ENCODE data around the gene CRIP3. TPM values are rescaled to one million over a fixed set of nuclear protein-coding genes. Genes with fewer than 3 reads are reported as not detected.

CRIP3 gene
- total and polyA plus RNA-seq, 2 of the 13 experiments (the other 11 are each of a cell fraction or from before 2014, with no cell fraction given): 6.3 to 9.3 TPM

DNA sequence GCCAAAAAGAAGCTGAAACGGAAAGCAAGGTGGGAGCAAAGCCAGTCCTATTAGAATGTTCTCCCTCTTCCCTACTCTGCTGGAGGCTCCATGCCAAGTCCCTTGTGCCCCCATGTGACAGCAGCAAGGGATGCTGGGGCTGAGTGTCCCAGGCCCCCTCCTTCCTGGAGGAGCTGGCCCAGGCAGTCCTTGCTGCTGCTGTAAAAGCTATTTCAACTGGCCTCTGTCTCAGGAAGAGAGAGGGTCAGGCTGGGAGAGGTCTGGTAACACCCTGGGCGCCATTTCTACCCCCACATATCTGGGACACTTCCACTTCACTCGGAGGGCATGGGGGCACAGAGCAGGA is 40.3 kb downstream of the CRIP3 start (continued):
- TF ChIP-seq, protein P1, sequence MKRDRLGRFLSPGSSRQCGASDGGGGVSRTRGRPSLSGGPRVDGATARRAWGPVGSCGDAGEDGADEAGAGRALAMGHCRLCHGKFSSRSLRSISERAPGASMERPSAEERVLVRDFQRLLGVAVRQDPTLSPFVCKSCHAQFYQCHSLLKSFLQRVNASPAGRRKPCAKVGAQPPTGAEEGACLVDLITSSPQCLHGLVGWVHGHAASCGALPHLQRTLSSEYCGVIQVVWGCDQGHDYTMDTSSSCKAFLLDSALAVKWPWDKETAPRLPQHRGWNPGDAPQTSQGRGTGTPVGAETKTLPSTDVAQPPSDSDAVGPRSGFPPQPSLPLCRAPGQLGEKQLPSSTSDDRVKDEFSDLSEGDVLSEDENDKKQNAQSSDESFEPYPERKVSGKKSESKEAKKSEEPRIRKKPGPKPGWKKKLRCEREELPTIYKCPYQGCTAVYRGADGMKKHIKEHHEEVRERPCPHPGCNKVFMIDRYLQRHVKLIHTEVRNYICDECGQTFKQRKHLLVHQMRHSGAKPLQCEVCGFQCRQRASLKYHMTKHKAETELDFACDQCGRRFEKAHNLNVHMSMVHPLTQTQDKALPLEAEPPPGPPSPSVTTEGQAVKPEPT (CRISPR knock-in tag; IDR thresholded peaks at IDR 0.05; ENCODE audit: low read depth): no peak
- TF ChIP-seq ZBTB8A (CRISPR knock-in tag; IDR thresholded peaks at IDR 0.05; ENCODE audit: borderline replicate concordance, low read depth) (0 out of 2 replicates have a peak, but pooled peaks have one; percentile 4), FOXM1 (CRISPR knock-in tag; IDR thresholded peaks at IDR 0.05) (peak; percentile 1; the same call in 1 of the 2 replicates), JUND (CRISPR knock-in tag; IDR thresholded peaks at IDR 0.05) (0 out of 2 replicates have a peak, but pooled peaks have one; percentile 32), NR1H2 (CRISPR knock-in tag; IDR thresholded peaks at IDR 0.05; ENCODE audit: borderline replicate concordance, low read depth) (no peak), HNRNPUL1 (IDR thresholded peaks at IDR 0.05; ENCODE audit: low read depth, low read length) (no peak), ZNF317 (CRISPR knock-in tag; IDR thresholded peaks at IDR 0.05) (no peak), KLF16 (CRISPR knock-in tag; IDR thresholded peaks at IDR 0.05) (no peak)
- TF ChIP-seq, protein P2, sequence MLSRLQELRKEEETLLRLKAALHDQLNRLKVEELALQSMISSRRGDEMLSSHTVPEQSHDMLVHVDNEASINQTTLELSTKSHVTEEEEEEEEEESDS (CRISPR knock-in tag; IDR thresholded peaks at IDR 0.05; ENCODE audit: borderline replicate concordance): no peak
- TF ChIP-seq, protein P3, sequence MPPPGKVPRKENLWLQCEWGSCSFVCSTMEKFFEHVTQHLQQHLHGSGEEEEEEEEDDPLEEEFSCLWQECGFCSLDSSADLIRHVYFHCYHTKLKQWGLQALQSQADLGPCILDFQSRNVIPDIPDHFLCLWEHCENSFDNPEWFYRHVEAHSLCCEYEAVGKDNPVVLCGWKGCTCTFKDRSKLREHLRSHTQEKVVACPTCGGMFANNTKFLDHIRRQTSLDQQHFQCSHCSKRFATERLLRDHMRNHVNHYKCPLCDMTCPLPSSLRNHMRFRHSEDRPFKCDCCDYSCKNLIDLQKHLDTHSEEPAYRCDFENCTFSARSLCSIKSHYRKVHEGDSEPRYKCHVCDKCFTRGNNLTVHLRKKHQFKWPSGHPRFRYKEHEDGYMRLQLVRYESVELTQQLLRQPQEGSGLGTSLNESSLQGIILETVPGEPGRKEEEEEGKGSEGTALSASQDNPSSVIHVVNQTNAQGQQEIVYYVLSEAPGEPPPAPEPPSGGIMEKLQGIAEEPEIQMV (CRISPR knock-in tag; IDR thresholded peaks at IDR 0.05; ENCODE audit: low read depth): no peak
- TF ChIP-seq, protein P4, sequence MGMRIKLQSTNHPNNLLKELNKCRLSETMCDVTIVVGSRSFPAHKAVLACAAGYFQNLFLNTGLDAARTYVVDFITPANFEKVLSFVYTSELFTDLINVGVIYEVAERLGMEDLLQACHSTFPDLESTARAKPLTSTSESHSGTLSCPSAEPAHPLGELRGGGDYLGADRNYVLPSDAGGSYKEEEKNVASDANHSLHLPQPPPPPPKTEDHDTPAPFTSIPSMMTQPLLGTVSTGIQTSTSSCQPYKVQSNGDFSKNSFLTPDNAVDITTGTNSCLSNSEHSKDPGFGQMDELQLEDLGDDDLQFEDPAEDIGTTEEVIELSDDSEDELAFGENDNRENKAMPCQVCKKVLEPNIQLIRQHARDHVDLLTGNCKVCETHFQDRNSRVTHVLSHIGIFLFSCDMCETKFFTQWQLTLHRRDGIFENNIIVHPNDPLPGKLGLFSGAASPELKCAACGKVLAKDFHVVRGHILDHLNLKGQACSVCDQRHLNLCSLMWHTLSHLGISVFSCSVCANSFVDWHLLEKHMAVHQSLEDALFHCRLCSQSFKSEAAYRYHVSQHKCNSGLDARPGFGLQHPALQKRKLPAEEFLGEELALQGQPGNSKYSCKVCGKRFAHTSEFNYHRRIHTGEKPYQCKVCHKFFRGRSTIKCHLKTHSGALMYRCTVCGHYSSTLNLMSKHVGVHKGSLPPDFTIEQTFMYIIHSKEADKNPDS (CRISPR knock-in tag; IDR thresholded peaks at IDR 0.05): no peak
- TF ChIP-seq, protein P5, sequence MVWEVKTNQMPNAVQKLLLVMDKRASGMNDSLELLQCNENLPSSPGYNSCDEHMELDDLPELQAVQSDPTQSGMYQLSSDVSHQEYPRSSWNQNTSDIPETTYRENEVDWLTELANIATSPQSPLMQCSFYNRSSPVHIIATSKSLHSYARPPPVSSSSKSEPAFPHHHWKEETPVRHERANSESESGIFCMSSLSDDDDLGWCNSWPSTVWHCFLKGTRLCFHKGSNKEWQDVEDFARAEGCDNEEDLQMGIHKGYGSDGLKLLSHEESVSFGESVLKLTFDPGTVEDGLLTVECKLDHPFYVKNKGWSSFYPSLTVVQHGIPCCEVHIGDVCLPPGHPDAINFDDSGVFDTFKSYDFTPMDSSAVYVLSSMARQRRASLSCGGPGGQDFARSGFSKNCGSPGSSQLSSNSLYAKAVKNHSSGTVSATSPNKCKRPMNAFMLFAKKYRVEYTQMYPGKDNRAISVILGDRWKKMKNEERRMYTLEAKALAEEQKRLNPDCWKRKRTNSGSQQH (CRISPR knock-in tag; IDR thresholded peaks at IDR 0.05; ENCODE audit: low read depth): 0 out of 2 replicates have a peak, but pooled peaks have one; percentile 5
- TF ChIP-seq, protein P6, sequence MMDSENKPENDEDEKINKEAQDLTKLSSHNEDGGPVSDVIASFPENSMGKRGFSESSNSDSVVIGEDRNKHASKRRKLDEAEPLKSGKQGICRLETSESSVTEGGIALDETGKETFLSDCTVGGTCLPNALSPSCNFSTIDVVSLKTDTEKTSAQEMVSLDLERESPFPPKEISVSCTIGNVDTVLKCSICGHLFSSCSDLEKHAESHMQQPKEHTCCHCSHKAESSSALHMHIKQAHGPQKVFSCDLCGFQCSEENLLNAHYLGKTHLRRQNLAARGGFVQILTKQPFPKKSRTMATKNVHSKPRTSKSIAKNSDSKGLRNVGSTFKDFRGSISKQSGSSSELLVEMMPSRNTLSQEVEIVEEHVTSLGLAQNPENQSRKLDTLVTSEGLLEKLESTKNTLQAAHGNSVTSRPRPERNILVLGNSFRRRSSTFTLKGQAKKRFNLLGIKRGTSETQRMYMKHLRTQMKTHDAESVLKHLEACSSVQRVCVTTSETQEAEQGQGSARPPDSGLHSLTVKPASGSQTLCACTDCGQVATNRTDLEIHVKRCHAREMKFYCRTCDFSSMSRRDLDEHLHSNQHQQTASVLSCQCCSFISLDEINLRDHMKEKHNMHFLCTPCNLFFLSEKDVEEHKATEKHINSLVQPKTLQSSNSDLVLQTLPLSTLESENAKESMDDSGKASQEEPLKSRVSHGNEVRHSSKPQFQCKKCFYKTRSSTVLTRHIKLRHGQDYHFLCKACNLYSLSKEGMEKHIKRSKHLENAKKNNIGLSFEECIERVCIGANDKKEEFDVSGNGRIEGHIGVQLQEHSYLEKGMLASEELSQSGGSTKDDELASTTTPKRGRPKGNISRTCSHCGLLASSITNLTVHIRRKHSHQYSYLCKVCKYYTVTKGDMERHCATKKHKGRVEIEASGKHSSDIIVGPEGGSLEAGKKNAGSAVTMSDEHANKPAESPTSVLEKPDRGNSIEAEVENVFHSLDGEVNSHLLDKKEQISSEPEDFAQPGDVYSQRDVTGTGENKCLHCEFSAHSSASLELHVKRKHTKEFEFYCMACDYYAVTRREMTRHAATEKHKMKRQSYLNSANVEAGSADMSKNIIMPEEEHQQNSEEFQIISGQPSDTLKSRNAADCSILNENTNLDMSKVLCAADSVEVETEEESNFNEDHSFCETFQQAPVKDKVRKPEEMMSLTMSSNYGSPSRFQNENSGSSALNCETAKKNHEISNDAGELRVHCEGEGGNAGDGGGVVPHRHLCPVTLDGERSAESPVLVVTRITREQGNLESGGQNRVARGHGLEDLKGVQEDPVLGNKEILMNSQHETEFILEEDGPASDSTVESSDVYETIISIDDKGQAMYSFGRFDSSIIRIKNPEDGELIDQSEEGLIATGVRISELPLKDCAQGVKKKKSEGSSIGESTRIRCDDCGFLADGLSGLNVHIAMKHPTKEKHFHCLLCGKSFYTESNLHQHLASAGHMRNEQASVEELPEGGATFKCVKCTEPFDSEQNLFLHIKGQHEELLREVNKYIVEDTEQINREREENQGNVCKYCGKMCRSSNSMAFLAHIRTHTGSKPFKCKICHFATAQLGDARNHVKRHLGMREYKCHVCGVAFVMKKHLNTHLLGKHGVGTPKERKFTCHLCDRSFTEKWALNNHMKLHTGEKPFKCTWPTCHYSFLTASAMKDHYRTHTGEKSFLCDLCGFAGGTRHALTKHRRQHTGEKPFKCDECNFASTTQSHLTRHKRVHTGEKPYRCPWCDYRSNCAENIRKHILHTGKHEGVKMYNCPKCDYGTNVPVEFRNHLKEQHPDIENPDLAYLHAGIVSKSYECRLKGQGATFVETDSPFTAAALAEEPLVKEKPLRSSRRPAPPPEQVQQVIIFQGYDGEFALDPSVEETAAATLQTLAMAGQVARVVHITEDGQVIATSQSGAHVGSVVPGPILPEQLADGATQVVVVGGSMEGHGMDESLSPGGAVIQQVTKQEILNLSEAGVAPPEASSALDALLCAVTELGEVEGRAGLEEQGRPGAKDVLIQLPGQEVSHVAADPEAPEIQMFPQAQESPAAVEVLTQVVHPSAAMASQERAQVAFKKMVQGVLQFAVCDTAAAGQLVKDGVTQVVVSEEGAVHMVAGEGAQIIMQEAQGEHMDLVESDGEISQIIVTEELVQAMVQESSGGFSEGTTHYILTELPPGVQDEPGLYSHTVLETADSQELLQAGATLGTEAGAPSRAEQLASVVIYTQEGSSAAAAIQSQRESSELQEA (CRISPR knock-in tag; IDR thresholded peaks at IDR 0.05; ENCODE audit: not compliant biosample characterization): no peak
